GM13977 (cell line): ENCODE data around the gene GNAI3.
A peak's percentile ranks its signal among the peaks of the same experiment; 100 is the strongest.

Source experiments
- DNase-seq: peaks from one replicate; pipeline ENCODE4 v3.0.0; 2012; ENCODE audit warnings: low spot score
- in situ Hi-C: fragments of 300-500 bp; cut with MboI; formaldehyde crosslinking; loops from one replicate; pipeline ENCODE4 v1.12.0; 2022; ENCODE audit warnings: low sequenced_read_pairs, low pct_unique_long_range_greater_than_20kb, mixed read lengths, inconsistent platforms; ENCODE audit not compliant: unreplicated experiment
- TF ChIP-seq, protein P1 (sequence below): IDR thresholded peaks from 2 replicates; pipeline ENCODE4 v1.5.1; 2012; ENCODE audit warnings: mild to moderate bottlenecking, control low read depth; ENCODE audit not compliant: insufficient read depth; ENCODE audit errors: extremely low read depth, missing control alignments

The GNAI3 gene

DNA sequence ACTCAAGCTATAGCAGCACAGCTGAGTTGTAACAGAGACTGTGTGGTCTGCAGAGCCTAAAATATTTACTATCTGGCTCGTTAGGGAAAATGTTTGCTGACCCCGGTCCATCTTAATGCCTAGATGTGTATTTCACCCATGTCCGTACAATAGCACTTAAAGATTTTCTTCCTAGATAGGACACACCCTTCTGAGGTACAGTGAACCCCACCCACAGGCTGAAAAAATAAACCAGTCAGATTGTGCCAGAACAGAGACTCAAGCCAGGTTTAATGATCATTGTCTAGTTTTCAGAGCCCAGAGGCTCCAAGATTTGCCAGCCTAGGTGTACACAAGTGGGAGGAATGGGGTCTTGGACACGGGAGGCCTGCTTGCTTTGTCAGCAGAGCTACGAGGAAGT lies 44.5 kb upstream of the GNAI3 start:
- DNase-seq = no peak
- in situ Hi-C loops = no loop called here
- TF ChIP-seq, protein P1, sequence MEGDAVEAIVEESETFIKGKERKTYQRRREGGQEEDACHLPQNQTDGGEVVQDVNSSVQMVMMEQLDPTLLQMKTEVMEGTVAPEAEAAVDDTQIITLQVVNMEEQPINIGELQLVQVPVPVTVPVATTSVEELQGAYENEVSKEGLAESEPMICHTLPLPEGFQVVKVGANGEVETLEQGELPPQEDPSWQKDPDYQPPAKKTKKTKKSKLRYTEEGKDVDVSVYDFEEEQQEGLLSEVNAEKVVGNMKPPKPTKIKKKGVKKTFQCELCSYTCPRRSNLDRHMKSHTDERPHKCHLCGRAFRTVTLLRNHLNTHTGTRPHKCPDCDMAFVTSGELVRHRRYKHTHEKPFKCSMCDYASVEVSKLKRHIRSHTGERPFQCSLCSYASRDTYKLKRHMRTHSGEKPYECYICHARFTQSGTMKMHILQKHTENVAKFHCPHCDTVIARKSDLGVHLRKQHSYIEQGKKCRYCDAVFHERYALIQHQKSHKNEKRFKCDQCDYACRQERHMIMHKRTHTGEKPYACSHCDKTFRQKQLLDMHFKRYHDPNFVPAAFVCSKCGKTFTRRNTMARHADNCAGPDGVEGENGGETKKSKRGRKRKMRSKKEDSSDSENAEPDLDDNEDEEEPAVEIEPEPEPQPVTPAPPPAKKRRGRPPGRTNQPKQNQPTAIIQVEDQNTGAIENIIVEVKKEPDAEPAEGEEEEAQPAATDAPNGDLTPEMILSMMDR = no peak

DNA sequence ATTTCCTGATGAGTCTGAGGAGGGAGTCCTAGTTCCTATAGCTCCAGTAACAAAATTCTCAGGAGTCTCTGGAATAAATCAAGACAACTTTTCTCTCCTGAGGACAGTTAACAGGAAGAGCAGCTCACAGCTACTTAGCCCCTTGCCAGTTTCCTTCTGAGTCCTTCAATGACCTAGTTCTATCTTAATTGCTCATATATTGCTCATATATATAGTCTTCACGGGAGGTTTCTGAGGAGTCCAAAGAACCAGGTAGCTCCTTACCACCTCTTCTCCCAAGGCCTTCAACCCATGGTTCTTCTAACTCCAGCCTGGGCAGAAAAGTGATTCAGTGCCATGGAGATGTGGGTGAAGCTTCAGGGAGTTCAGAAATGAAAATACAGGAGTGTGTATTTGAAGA lies 43.4 kb upstream of the GNAI3 start:
- no peak for DNase-seq
- in situ Hi-C loops = no loop called here
- TF ChIP-seq, protein P1 = no peak

DNA sequence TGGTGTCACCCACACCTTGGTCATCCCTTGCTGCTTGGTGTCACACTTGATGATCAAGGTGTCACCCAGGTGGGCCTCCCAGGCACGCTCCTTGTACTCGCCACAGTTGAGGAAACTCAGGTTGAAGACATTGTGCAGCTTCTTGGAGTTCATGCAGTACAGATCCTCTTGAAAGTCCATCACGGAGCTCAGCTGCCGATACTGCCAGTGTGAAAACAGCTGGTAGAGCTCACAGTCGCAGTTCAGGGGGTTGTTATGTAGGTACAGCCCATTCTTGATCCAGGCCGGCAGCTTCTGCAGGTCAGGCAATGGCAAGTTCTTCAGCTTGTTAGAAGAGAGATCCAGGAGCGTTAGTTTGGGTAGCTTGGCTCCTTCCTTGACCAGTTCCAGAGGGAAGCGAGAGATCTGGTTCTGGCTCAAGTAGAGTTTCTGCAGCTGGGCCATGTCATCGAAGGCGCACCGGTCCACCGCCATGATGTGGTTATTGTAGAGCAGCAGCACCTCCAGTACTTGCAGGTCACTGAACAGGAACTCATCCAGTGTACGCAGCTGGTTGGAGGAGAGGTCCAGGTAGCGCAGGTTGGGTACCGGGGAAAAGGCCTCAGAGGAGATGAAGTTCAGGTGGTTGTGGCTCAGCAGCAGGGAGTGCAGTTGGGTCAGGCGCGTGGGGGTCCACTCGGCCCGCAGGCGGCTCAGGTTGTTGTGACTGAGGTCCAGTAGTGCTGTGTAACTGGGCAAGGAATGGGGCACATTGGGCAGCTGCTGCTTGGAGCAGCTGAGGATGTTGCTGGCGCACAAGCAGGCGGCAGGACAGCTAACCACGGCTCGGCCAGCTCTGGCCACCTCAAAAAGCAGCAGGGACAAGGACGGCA lies 40.2 kb upstream of the GNAI3 start:
- TF ChIP-seq, protein P1 = no peak
- DNase-seq = no peak
- in situ Hi-C loops = no loop called here

DNA sequence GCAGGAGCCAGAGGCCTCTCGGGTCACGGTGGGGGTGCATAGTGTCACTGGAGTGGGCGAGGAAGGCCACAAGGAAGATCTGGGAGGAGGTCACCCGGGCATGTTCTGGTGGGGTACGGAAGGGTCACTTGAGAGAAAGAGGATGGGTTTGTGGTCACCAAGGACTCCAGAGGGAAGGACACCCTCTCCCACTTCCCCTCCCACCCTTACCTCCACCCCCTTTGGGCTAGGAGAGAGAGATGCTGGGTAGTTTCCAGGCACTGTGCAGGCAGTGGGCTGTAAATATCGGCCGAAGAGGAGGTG lies 39.6 kb upstream of the GNAI3 start:
- no peak for DNase-seq
- TF ChIP-seq, protein P1 = no peak
- in situ Hi-C loops = no loop called here

DNA sequence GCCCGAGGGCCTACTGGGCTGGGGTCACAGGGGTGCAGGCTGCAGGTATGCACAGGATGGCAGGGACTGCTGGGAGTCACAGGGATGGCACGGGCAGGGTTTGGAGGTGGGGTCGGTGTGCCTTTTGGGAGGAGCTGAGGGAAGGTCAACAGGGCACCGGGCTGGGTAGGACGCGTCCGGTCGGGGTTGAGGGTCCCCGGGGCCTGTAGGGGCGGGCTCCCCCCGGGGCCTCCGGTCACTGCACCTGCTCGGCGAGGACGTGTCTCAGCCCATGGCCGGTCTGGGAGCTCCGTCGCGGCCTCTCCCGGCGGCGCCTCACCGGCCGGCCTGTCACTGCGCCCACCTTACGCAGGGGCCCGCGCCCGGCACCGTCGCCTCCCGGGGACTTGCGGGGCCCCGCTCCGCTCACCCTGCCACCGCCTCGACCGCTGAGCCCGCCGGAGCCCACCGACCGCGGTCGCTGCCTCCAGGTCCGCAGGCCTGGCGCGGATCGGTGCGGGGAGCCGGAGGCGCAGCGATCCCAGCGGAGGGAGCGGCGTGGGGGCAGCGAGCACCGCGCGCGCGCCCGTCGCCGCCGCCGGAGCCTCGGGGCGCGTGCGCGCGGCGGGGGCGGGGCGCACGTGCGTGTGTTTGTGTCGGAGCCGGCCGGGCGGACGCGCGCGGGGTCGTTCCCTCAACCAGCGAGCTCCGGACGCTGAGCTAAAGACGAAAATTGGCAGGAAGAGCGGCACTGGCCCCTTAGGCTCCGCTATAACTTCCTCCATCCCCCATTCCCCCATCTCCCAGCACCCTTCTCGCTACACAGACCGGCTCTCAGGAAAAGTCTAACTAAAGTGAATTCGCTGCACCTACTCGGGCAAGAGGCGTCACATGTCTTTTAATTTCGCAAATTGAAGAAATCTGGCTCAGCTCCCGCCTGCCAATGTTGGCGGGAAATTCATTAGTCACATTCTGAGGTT lies 39.0 kb upstream of the GNAI3 start, which contains the start of gene AMIGO1:
Gene AMIGO1, minus strand, starts transcription at position 552 of the 959 bp plus-strand sequence. CDS start 815 bp downstream, outside the sequence.
- in situ Hi-C loops = no loop called here
- TF ChIP-seq, protein P1 = no peak
- DNase-seq = peak; percentile 88

DNA sequence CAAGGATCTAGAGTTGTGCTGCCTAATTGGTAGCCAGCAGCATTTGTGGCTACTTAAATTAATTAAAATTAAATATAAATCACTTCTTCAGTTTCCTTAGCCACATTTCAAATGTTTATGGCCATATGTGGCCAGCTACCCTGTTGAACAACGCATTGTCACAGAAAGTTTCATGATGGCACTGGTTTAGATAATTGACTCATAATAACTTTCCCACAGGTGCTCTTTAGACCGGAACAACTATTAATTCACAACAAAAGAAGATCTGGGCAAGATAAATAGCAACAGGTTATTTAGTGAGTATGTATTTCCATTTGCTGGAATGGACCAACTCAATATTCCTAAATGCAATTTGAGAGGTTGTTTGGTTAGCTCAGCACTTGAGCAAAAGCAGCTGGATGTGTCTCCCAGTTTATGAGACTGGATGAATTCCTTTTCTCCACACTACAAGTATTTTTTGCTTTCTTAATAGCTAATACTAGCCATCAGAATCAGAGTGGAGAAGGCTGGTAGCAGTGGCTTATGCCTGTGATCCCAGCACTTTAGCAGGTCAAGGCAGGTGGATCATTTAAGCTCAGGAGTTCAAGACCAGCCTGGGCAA lies 35.2 kb upstream of the GNAI3 start:
- in situ Hi-C loops = no loop called here
- TF ChIP-seq, protein P1 = no peak
- no peak for DNase-seq
